Ovary (tissue), 9 donors: ENCODE data around the gene DSCAML1. TPM values are rescaled to one million over a fixed set of nuclear protein-coding genes. Genes with fewer than 3 reads are reported as not detected.

Experiments
- DNase-seq, 5 donors: peaks; one replicate each; pipeline ENCODE4 v3.0.0-alpha.2; 2019 to 2020
- H3K27ac ChIP-seq, 2 donors: fragments of 200-600 bp; one replicate each; pipeline versions ENCODE4 v1.5.1 to v1.8.0; 2019 to 2022
- H3K27me3 ChIP-seq: fragments of 200-600 bp; one replicate; pipeline ENCODE4 v1.8.0; 2022
- H3K36me3 ChIP-seq: fragments of 200-600 bp; sonication (generic); one replicate; pipeline ENCODE4 v1.5.1; 2019
- H3K4me1 ChIP-seq: one replicate; pipeline ENCODE4 v1.8.1; 2013; ENCODE audit warnings: mild to moderate bottlenecking, moderate library complexity; ENCODE audit not compliant: insufficient read depth
- H3K4me3 ChIP-seq: fragments of 200-600 bp; sonication (generic); one replicate; pipeline ENCODE4 v1.5.1; 2017
- H3K9me3 ChIP-seq, 2 donors: fragments of 200-600 bp in 1 of 2; sonication (generic) in 1 of 2; one replicate each; pipeline versions ENCODE4 v1.5.1 to v1.8.1; 2013 to 2019; ENCODE audit warnings: mild to moderate bottlenecking in 1 of 2, moderate library complexity in 1 of 2
- EP300 ChIP-seq: sonication (generic); formaldehyde crosslinking; IDR thresholded peaks from one replicate; pipeline ENCODE4 v1.6.1; 2017; ENCODE audit warnings: antibody characterized with exemption
- POLR2A ChIP-seq: fragments of 450-650 bp; IDR thresholded peaks from one replicate; pipeline ENCODE4 v1.6.1; 2017; ENCODE audit warnings: antibody characterized with exemption, mild to moderate bottlenecking, moderate library complexity
- WGBS, 3 donors: extraction: QIAGEN DNeasy Blood & Tissue Kit in 1 of 3; methylation state at CpG; one replicate each; pipeline versions ENCODE4 v1.1.5 to v1.1.7; 2013 to 2017; 5-methylcytosine and 5-hydroxymethylcytosine counted together
- intact Hi-C, 4 donors: fragments of 100-400 bp; cut with DNase I; formaldehyde crosslinking; loops; one replicate each; pipeline versions ENCODE4 v1.11.0 to v1.15.1; 2022 to 2023
- polyA plus RNA-seq, 2 donors: library from polyadenylated mRNA; stranded (reverse); fragments of 200-250 nt in 1 of 2; fragments of 350-450 nt in 1 of 2; fragmentation: Illumina TruSeq in 1 of 2; extraction: RNeasy Lipid Tissue Mini Kit (QIAGEN cat#74804) in 1 of 2; gene quantifications; one replicate each; pipeline ENCODE4 v1.2.3, GENCODE V29; 2013 to 2014
- total RNA-seq, 7 donors: library from RNA; depleted of rRNA in 2 of 7; stranded (reverse); fragments of >200 nt in 2 of 7; fragmentation: NEBNext Ultra II Directional in 3 of 7; extraction: Animal tissue kit (Norgen Biotek cat#: 25700) in 3 of 7; gene quantifications; one replicate each; pipeline versions ENCODE4 v1.1.0 to v1.2.4, GENCODE V29; 2016 to 2023
- TF ChIP-seq, protein P1 (sequence below), 3 donors: fragments of 450-650 bp in 2 of 3; fragments of 200-600 bp in 1 of 3; IDR thresholded peaks; one replicate each; pipeline versions ENCODE4 v1.5.1 to v1.8.0; 2016 to 2022; ENCODE audit warnings: antibody characterized with exemption in 3 of 3, mild to moderate bottlenecking in 1 of 3
- donor health status: DM: no; HTN: no; CAD: no; lungs with moderate emphysema.
- donor health status: DM: no; HTN: no; CAD: no.
- donor health status: Bipolar disorder and iron deficiency.
- donor health status: DM: yes; HTN: yes; CAD: no.
- donor health status: DM: no; HTN: no; CAD: no.
- donor health status: DM: yes; HTN: yes; CAD: no.

Gene DSCAML1
- total and polyA plus RNA-seq, 9 donors = 0.77 to 16.5 (median 10.6) TPM

GRCh38 chr11:117782101-117782500 is 14.9 kb downstream of the DSCAML1 start:
- intact Hi-C loops = no loop called here
- Histone ChIP-seq H3K27me3 (no peaks in the 10 kb centered on the region), H3K4me3 (no peak overlapping the region), H3K36me3 (no peaks in the 10 kb centered on the region), H3K27ac (no peak overlapping the region), H3K4me1 (no peaks in the 10 kb centered on the region), H3K9me3 (no peaks in the 10 kb centered on the region)
- DNase-seq = no peak
- TF ChIP-seq EP300 (no peak), POLR2A (no peak)
- TF ChIP-seq, protein P1, sequence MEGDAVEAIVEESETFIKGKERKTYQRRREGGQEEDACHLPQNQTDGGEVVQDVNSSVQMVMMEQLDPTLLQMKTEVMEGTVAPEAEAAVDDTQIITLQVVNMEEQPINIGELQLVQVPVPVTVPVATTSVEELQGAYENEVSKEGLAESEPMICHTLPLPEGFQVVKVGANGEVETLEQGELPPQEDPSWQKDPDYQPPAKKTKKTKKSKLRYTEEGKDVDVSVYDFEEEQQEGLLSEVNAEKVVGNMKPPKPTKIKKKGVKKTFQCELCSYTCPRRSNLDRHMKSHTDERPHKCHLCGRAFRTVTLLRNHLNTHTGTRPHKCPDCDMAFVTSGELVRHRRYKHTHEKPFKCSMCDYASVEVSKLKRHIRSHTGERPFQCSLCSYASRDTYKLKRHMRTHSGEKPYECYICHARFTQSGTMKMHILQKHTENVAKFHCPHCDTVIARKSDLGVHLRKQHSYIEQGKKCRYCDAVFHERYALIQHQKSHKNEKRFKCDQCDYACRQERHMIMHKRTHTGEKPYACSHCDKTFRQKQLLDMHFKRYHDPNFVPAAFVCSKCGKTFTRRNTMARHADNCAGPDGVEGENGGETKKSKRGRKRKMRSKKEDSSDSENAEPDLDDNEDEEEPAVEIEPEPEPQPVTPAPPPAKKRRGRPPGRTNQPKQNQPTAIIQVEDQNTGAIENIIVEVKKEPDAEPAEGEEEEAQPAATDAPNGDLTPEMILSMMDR (IDR thresholded peaks at IDR 0.05) = no peak
- WGBS, 3 donors = 71 to 76% (median 76%) methylated on average over 11 of the region's 11 CpGs

DNA sequence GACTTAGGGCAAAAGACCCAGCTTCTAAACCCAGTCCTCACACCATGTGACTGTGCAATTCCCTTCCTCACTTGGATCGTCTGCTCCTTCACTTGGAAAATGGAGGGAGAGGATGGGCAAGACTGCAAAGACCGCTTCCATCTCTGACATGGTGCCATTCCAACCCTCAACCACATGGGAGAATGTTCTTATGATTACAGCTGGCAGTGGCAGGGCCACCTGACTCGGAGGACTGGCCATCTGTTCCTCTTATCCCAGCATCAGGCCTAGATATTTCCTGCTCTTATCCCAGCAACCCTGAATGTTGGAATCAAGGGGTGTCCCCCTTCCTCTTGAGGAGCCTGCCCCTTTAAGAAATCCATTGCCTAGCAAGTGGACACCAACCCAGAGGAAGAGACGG is 15.4 kb downstream of the DSCAML1 start:
- intact Hi-C loops = no loop called here
- 75 to 84% (median 82%) methylated on average over 4 of the region's 4 CpGs for WGBS, 3 donors

DNA sequence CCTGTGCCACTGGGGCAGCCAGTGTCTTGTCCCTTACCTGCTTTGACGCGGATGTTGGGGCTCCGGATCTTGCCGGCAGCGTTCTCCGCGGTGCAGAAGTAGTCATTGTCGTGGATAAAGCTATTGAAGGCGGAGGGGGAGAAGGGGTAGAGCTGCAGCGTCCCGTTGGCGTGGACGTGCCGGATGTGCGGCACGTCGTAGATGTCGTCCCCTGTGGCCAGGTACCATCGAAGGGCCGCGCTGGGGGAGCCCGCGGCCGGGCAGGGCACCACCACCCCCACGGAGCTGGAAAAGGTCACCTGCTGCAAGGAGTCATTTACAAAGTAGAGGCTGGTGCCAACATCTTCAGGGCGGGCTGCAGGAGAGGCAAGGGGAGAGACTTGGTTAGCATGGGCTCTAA is 16.6 kb downstream of the DSCAML1 start:
- Histone ChIP-seq H3K27ac (no peak overlapping the region), H3K4me3 (no peak overlapping the region), H3K36me3 (no peaks in the 10 kb centered on the region), H3K4me1 (no peaks in the 10 kb centered on the region), H3K27me3 (no peaks in the 10 kb centered on the region), H3K9me3 (no peaks in the 10 kb centered on the region)
- intact Hi-C loops = no loop called here
- no peak for DNase-seq
- no peak for TF ChIP-seq EP300
- 88 to 90% (median 89%) methylated on average over 26 of the region's 26 CpGs for WGBS, 3 donors

More for the DNA sequence above, 15.4 kb downstream of the DSCAML1 start:
- TF ChIP-seq EP300 (no peak), POLR2A (no peak)
- TF ChIP-seq, protein P1 (IDR thresholded peaks at IDR 0.05) = no peak
- Histone ChIP-seq H3K27me3 (no peaks in the 10 kb centered on the region), H3K36me3 (no peaks in the 10 kb centered on the region), H3K27ac (no peak overlapping the region), H3K4me1 (no peaks in the 10 kb centered on the region), H3K4me3 (no peak overlapping the region), H3K9me3 (no peaks in the 10 kb centered on the region)
- no peak for DNase-seq

- DNase-seq = no peak
- no peaks in the 10 kb centered on the region for H3K36me3 ChIP-seq
- intact Hi-C loops = no loop called here
- H3K4me1 ChIP-seq = no peaks in the 10 kb centered on the region
- H3K4me3 ChIP-seq = no peak overlapping the region
- no peaks in the 10 kb centered on the region for H3K9me3 ChIP-seq
- TF ChIP-seq POLR2A (no peak), EP300 (no peak)
- TF ChIP-seq, protein P1 (IDR thresholded peaks at IDR 0.05) = no peak
- WGBS, 3 donors = 86 to 89% (median 87%) methylated on average over 3 of the region's 3 CpGs
- no peak overlapping the region for H3K27ac ChIP-seq
- no peaks in the 10 kb centered on the region for H3K27me3 ChIP-seq
Observed at GRCh38 chr11:117774553-117774952, 22.5 kb downstream of the DSCAML1 start.

GRCh38 chr11:117772360-117772759 is 24.7 kb downstream of the DSCAML1 start:
- Histone ChIP-seq H3K27ac (no peak overlapping the region), H3K36me3 (no peaks in the 10 kb centered on the region), H3K4me1 (no peaks in the 10 kb centered on the region), H3K27me3 (no peaks in the 10 kb centered on the region), H3K4me3 (no peak overlapping the region), H3K9me3 (no peaks in the 10 kb centered on the region)
- no peak for DNase-seq
- TF ChIP-seq, protein P1 (IDR thresholded peaks at IDR 0.05) = no peak
- TF ChIP-seq POLR2A (no peak), EP300 (no peak)
- 84 to 89% (median 87%) methylated on average over 6 of the region's 6 CpGs for whole genome bisulfite sequencing, 3 donors
- intact Hi-C loops = no loop called here
